Endometrial microvascular endothelial cells (primary cell): ENCODE data around the gene ATP5F1D. TPM values are rescaled to one million over a fixed set of nuclear protein-coding genes. Genes with fewer than 3 reads are reported as not detected.

Source experiments
- total RNA-seq: library from RNA; depleted of rRNA; stranded (reverse); fragments of >200 nt; gene quantifications from one replicate; pipeline ENCODE4 v1.2.3, GENCODE V29; 2015; ENCODE audit errors: inconsistent ontology term

The ATP5F1D gene
- total RNA-seq, 1 donor from 2014 or later, result 75.4 TPM

Other genes with a start within 250 kb of the ATP5F1D start
- gene GRIN3B, start 241.3 kb upstream of the ATP5F1D start, total RNA-seq, result not detected
- 124 TPM for gene TMEM259, start 220.6 kb upstream of the ATP5F1D start, total RNA-seq
- gene RNU6-2, start 220.2 kb upstream of the ATP5F1D start, total RNA-seq, result not detected
- gene CNN2, start 215.1 kb upstream of the ATP5F1D start, total RNA-seq, result 237 TPM
- 1.8 TPM for gene ABCA7, start 201.6 kb upstream of the ATP5F1D start, total RNA-seq
- gene ARHGAP45, start 174.6 kb upstream of the ATP5F1D start, total RNA-seq, result 14.0 TPM
- gene POLR2E, start 146.4 kb upstream of the ATP5F1D start, total RNA-seq, result 304 TPM
- 459 TPM for gene GPX4, start 137.8 kb upstream of the ATP5F1D start, total RNA-seq
- 33.0 TPM for gene SBNO2, start 67.5 kb upstream of the ATP5F1D start, total RNA-seq
- 67.1 TPM for gene STK11, start 36.0 kb upstream of the ATP5F1D start, total RNA-seq
- gene CBARP, start 3.7 kb upstream of the ATP5F1D start, total RNA-seq, result 0.74 TPM
- gene MIDN, start 6.8 kb downstream of the ATP5F1D start, total RNA-seq, result 13.8 TPM
- gene CIRBP, start 27.6 kb downstream of the ATP5F1D start, total RNA-seq, result 235 TPM
- gene FAM174C, start 33.8 kb downstream of the ATP5F1D start, total RNA-seq, result 83.3 TPM
- gene EFNA2, start 44.1 kb downstream of the ATP5F1D start, total RNA-seq, result not detected
- gene NDUFS7, start 142.2 kb downstream of the ATP5F1D start, total RNA-seq, result 113 TPM
- 5.3 TPM for gene GAMT, start 159.8 kb downstream of the ATP5F1D start, total RNA-seq
- 83.8 TPM for gene DAZAP1, start 165.8 kb downstream of the ATP5F1D start, total RNA-seq
- 3,355 TPM for gene RPS15, start 196.6 kb downstream of the ATP5F1D start, total RNA-seq
- gene APC2, start 208.4 kb downstream of the ATP5F1D start, total RNA-seq, result not detected
- 28.2 TPM for gene C19orf25, start 237.5 kb downstream of the ATP5F1D start, total RNA-seq
- not detected for gene PCSK4, start 248.6 kb downstream of the ATP5F1D start, total RNA-seq
- 1.9 TPM for gene REEP6, start 249.4 kb downstream of the ATP5F1D start, total RNA-seq